HepG2 (cell line): ENCODE data around the gene C16orf54. TPM values are rescaled to one million over a fixed set of nuclear protein-coding genes. Genes with fewer than 3 reads are reported as not detected.

Source experiments
- ARNT ChIP-seq: fragments of 450-650 bp; IDR thresholded peaks from 2 replicates; pipeline ENCODE4 v1.6.1; 2017
- EP300 ChIP-seq, 3 experiments: sonication (generic) in 1 of 3; formaldehyde crosslinking in 1 of 3; IDR thresholded peaks; 2 replicates each; pipeline versions ENCODE4 v1.5.1 to v1.6.1; 2011 to 2020; ENCODE audit warnings: low read depth in 2 of 3, low read length in 2 of 3, borderline replicate concordance in 1 of 3, improper control_type of control experiment in 1 of 3, mild to moderate bottlenecking in 1 of 3, missing genetic modification reagents in 1 of 3, moderate library complexity in 1 of 3
- MXI1 ChIP-seq: IDR thresholded peaks from 3 replicates; pipeline ENCODE4 v1.6.1; 2012; ENCODE audit warnings: low read depth, low read length, inconsistent platforms, borderline replicate concordance
- PITX1 ChIP-seq: sonication (generic); formaldehyde crosslinking; IDR thresholded peaks from 2 replicates; pipeline ENCODE4 v1.5.1; 2020; ENCODE audit warnings: mild to moderate bottlenecking, missing genetic modification reagents
- TOPORS ChIP-seq: sonication (generic); formaldehyde crosslinking; IDR thresholded peaks from 2 replicates; pipeline ENCODE4 v1.8.0; 2023; ENCODE audit warnings: mild to moderate bottlenecking, missing genetic modification reagents
- ZNF12 ChIP-seq: sonication (generic); formaldehyde crosslinking; IDR thresholded peaks from 2 replicates; pipeline ENCODE4 v1.5.0; 2020; ENCODE audit warnings: missing genetic modification reagents
- ZNF20 ChIP-seq: sonication (generic); formaldehyde crosslinking; IDR thresholded peaks from 2 replicates; pipeline ENCODE4 v1.4.0; 2020; ENCODE audit warnings: mild to moderate bottlenecking, moderate library complexity, missing genetic modification reagents
- ZNF660 ChIP-seq: sonication (generic); formaldehyde crosslinking; IDR thresholded peaks from 2 replicates; pipeline ENCODE4 v1.5.1; 2020; ENCODE audit warnings: mild to moderate bottlenecking, low read depth, missing genetic modification reagents, borderline replicate concordance
- polyA plus RNA-seq, 8 experiments: library from polyadenylated mRNA; depleted of rRNA in 3 of 8; stranded (reverse) in 7 of 8; unstranded in 1 of 8; fragments of >200 nt; fragmentation: Illumina TruSeq in 4 of 8; extraction: Trizol in 4 of 8; gene quantifications; 2 replicates each; pipeline versions ENCODE4 v1.2.1 to v1.2.3, GENCODE V29; 2011 to 2016; ENCODE audit warnings: low read depth in 4 of 8, missing spikeins in 1 of 8, mixed read lengths in 1 of 8; ENCODE audit not compliant: insufficient read depth in 1 of 8
- total RNA-seq, 5 experiments: library from RNA; depleted of rRNA; stranded (reverse); fragments of >200 nt; fragmentation: Illumina TruSeq; extraction: Trizol; gene quantifications; 2 replicates each; pipeline ENCODE4 v1.2.3, GENCODE V29; 2016; ENCODE audit warnings: low read depth in 1 of 5
- TF ChIP-seq, protein P1 (sequence below): sonication (generic); formaldehyde crosslinking; conservative IDR thresholded peaks from 2 replicates; pipeline ENCODE4 v1.4.0; 2020; ENCODE audit warnings: mild to moderate bottlenecking, missing genetic modification reagents, moderate library complexity
- TF ChIP-seq, protein P2 (sequence below): sonication (generic); formaldehyde crosslinking; IDR thresholded peaks from 2 replicates; pipeline ENCODE4 v1.5.1; 2020; ENCODE audit warnings: mild to moderate bottlenecking, missing genetic modification reagents, borderline replicate concordance
- TF ChIP-seq, protein P3 (sequence below): sonication (generic); formaldehyde crosslinking; IDR thresholded peaks from 2 replicates; pipeline ENCODE4 v1.4.0; 2020; ENCODE audit warnings: mild to moderate bottlenecking, missing genetic modification reagents
- TF ChIP-seq, protein P4 (sequence below): sonication (generic); formaldehyde crosslinking; IDR thresholded peaks from 2 replicates; pipeline ENCODE4 v1.4.0; 2020; ENCODE audit warnings: mild to moderate bottlenecking, missing genetic modification reagents, borderline replicate concordance

The C16orf54 gene
- total and polyA plus RNA-seq, 2 of the 13 experiments (the other 11 are each of a cell fraction or from before 2014, with no cell fraction given): not detected

DNA sequence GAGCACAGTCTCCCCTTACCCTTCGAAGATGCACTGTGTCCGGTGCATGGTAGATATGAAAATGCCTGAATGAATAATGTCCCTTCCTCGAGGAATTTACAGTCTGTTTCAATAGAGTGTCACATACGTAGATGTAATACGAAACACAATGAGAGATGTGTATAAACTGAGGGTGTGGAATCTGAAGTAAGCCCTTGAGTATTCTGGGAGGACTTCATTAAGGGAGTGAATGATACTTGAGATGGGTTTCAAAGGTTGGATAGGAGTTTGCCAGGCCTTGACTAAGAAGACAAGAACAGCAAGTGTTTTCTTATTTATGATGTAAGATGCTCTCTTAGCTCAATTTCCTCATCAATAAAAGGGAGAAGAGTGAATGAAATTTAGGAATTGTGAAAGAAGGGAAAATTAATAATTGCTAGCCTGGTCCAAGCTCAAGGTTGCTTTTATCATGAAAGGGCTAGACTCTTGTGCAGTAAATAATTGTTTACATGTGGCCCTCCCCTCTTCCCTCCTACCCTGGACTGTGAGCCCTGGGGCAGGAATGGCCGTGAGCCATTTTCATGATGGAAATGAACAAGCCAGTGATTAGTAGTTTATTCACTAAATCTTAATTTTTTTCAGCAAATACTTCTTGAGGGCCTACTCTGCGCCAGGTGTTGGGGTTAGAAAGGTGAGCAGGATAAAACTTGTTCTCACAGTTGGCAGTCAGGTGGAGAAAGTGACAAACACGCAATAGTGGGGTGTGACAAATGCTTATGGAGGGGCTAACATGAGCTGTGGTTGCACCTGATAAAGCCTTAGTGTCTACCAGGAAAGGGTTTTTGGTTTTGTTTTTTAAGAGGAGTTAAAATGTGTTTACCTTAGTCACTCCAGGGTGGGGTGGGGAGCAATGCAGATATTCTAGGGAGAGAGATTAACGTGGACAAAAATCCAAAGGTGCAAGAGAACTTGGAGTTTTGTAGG lies 46.3 kb upstream of the C16orf54 start (continued):
- TF ChIP-seq, protein P1, sequence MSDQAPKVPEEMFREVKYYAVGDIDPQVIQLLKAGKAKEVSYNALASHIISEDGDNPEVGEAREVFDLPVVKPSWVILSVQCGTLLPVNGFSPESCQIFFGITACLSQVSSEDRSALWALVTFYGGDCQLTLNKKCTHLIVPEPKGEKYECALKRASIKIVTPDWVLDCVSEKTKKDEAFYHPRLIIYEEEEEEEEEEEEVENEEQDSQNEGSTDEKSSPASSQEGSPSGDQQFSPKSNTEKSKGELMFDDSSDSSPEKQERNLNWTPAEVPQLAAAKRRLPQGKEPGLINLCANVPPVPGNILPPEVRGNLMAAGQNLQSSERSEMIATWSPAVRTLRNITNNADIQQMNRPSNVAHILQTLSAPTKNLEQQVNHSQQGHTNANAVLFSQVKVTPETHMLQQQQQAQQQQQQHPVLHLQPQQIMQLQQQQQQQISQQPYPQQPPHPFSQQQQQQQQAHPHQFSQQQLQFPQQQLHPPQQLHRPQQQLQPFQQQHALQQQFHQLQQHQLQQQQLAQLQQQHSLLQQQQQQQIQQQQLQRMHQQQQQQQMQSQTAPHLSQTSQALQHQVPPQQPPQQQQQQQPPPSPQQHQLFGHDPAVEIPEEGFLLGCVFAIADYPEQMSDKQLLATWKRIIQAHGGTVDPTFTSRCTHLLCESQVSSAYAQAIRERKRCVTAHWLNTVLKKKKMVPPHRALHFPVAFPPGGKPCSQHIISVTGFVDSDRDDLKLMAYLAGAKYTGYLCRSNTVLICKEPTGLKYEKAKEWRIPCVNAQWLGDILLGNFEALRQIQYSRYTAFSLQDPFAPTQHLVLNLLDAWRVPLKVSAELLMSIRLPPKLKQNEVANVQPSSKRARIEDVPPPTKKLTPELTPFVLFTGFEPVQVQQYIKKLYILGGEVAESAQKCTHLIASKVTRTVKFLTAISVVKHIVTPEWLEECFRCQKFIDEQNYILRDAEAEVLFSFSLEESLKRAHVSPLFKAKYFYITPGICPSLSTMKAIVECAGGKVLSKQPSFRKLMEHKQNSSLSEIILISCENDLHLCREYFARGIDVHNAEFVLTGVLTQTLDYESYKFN (CRISPR knock-in tag): no peak
- TF ChIP-seq EP300 (IDR thresholded peaks at IDR 0.05; ENCODE audit: low read depth in 2 of 2, low read length in 2 of 2) (no peak), EP300 (CRISPR knock-in tag; IDR thresholded peaks at IDR 0.05; ENCODE audit: borderline replicate concordance) (no peak), ZNF12 (CRISPR knock-in tag) (no peak), PITX1 (CRISPR knock-in tag) (no peak), ZNF660 (CRISPR knock-in tag) (no peak), MXI1 (no peak), ZNF20 (CRISPR knock-in tag) (no peak), ARNT (no peak), TOPORS (no peak)
- TF ChIP-seq, protein P2, sequence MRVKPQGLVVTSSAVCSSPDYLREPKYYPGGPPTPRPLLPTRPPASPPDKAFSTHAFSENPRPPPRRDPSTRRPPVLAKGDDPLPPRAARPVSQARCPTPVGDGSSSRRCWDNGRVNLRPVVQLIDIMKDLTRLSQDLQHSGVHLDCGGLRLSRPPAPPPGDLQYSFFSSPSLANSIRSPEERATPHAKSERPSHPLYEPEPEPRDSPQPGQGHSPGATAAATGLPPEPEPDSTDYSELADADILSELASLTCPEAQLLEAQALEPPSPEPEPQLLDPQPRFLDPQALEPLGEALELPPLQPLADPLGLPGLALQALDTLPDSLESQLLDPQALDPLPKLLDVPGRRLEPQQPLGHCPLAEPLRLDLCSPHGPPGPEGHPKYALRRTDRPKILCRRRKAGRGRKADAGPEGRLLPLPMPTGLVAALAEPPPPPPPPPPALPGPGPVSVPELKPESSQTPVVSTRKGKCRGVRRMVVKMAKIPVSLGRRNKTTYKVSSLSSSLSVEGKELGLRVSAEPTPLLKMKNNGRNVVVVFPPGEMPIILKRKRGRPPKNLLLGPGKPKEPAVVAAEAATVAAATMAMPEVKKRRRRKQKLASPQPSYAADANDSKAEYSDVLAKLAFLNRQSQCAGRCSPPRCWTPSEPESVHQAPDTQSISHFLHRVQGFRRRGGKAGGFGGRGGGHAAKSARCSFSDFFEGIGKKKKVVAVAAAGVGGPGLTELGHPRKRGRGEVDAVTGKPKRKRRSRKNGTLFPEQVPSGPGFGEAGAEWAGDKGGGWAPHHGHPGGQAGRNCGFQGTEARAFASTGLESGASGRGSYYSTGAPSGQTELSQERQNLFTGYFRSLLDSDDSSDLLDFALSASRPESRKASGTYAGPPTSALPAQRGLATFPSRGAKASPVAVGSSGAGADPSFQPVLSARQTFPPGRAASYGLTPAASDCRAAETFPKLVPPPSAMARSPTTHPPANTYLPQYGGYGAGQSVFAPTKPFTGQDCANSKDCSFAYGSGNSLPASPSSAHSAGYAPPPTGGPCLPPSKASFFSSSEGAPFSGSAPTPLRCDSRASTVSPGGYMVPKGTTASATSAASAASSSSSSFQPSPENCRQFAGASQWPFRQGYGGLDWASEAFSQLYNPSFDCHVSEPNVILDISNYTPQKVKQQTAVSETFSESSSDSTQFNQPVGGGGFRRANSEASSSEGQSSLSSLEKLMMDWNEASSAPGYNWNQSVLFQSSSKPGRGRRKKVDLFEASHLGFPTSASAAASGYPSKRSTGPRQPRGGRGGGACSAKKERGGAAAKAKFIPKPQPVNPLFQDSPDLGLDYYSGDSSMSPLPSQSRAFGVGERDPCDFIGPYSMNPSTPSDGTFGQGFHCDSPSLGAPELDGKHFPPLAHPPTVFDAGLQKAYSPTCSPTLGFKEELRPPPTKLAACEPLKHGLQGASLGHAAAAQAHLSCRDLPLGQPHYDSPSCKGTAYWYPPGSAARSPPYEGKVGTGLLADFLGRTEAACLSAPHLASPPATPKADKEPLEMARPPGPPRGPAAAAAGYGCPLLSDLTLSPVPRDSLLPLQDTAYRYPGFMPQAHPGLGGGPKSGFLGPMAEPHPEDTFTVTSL (CRISPR knock-in tag): no peak
- TF ChIP-seq, protein P3, sequence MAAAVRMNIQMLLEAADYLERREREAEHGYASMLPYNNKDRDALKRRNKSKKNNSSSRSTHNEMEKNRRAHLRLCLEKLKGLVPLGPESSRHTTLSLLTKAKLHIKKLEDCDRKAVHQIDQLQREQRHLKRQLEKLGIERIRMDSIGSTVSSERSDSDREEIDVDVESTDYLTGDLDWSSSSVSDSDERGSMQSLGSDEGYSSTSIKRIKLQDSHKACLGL: no peak
- TF ChIP-seq, protein P4, sequence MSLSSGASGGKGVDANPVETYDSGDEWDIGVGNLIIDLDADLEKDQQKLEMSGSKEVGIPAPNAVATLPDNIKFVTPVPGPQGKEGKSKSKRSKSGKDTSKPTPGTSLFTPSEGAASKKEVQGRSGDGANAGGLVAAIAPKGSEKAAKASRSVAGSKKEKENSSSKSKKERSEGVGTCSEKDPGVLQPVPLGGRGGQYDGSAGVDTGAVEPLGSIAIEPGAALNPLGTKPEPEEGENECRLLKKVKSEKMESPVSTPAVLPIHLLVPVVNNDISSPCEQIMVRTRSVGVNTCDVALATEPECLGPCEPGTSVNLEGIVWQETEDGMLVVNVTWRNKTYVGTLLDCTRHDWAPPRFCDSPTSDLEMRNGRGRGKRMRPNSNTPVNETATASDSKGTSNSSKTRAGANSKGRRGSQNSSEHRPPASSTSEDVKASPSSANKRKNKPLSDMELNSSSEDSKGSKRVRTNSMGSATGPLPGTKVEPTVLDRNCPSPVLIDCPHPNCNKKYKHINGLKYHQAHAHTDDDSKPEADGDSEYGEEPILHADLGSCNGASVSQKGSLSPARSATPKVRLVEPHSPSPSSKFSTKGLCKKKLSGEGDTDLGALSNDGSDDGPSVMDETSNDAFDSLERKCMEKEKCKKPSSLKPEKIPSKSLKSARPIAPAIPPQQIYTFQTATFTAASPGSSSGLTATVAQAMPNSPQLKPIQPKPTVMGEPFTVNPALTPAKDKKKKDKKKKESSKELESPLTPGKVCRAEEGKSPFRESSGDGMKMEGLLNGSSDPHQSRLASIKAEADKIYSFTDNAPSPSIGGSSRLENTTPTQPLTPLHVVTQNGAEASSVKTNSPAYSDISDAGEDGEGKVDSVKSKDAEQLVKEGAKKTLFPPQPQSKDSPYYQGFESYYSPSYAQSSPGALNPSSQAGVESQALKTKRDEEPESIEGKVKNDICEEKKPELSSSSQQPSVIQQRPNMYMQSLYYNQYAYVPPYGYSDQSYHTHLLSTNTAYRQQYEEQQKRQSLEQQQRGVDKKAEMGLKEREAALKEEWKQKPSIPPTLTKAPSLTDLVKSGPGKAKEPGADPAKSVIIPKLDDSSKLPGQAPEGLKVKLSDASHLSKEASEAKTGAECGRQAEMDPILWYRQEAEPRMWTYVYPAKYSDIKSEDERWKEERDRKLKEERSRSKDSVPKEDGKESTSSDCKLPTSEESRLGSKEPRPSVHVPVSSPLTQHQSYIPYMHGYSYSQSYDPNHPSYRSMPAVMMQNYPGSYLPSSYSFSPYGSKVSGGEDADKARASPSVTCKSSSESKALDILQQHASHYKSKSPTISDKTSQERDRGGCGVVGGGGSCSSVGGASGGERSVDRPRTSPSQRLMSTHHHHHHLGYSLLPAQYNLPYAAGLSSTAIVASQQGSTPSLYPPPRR: no peak
